Activated CD4-positive, alpha-beta T cell treated with anti-CD3 and anti-CD28 coated beads, Interleukin-2, Interleukin-4, amounts not matched to agents 100 ng/mL and 50 ng/mL, durations not matched to agents 16 hours and 8 hours (primary cell): ENCODE data around the gene INSM2.

ENCODE experiments used
- DNase-seq: peaks from one replicate; pipeline ENCODE4 v3.0.0-alpha.2; 2020; ENCODE audit warnings: low spot score

Gene INSM2

DNA sequence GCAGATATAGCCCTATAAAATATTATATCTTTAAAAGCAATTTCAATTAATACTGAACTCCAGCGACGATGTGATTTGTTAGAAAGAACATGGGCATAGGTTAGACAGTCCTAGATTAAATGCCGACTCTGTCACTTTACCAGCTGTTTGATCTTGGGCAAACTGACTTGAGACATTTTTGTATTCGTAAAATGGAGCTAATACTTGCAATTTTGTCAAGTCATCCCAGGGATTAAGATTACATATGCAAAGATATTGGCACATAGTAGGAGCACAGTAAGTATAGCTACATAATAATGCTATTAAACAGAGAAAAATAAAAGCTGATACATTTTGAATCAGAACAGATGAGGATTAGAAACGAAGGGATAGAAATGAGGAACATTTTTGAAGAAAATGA, 9.0 kb downstream of the INSM2 start:
- DNase-seq = no peak

DNA sequence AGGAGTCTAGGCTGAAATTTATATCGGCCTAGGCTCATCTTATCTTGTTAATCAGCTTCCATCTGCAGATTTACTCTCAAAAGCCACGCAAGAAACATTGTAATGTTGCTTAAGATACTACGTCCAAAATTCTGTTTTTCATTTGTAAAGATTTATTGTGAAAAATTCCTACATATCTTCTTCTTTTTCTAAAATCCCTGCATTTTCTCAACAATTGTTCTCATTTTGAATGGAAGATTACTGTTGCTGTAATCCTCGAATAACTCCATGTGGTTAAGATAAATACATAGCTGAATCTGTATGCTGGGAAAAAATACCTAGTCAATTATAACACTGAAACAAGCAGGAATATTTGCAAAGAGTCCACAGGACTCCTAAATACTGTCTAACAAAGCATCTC, 15.6 kb downstream of the INSM2 start:
- DNase-seq = no peak

DNA sequence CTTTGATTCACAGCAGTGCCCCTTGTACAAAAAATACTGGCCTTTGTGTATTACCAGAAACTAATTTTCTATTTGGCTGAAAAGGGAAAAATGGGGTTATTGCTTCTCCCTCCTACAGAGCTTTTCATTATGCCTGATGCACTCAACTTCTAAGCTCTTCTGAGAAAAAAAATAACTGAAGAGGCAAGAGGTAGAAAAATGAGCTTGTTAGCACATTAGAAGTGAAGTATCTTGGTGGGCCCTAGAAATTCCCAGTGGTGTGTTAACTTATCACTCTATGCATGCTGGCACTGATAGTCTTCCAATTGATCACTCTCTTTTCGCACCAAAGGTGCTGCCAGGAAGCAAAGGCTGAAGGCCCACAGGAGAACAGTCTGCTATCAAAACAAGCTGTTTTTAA, 17.1 kb downstream of the INSM2 start:
- DNase-seq = no peak

DNA sequence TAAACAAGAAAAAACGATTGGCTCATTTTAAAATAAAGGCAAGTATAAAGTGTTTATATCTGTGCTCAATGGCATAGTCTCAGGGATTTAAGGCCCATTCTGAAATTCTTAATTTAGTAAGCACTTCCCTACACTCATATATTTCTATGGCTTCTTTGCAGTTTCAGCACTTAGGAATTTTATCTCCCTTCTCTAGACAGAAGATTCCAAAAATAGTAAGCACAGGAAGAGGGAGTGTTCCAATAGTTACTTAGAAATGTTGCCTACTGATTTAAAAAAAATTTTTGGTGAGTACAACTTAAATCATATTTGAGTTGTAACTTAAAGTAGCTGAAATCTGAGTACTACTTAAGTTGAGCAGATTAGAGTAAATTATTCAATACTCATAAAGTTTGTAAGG, 19.8 kb downstream of the INSM2 start:
- no peak for DNase-seq

DNA sequence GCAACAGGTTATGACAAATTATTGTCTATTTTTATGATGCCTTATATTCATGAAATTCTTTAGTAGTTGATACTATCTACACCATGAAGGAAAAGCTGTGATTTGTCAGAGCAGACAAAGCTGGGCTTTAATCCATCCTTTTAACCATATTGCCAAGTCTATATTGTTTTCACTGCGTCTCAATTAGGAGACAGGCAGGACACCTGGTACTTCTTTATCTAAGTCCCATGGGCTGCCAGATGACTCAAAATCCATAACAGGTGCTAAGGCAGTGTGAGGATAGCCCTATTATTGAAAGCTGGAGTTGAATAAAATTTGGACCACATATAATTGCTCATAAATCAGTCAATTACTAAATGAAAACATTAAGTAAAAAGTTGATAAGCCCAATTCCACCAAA, 22.6 kb downstream of the INSM2 start:
- no peak for DNase-seq

DNA sequence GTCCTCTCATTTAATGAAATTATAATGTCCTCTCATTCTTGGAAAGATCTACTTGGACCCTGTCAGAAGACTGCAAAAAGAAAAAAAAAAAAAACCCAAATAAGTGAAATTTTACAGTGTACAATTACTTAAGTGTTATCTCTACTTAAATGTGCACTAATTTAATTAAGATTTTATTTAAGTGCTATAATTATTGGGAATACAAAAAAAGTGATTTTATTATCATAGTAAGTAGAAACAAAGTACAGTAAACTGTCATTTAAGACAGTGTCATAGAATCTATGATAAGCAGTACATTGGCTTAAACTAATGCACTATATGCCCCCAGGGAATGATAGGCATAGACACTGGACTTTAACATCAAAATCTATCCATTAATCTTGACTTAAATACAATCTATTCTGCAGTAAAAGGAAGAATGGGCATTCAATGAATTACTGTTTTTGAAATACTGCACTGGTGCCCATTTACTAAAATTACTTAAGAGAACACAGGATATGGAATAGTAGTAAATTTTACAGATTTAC, 23.3 kb downstream of the INSM2 start:
- no peak for DNase-seq

DNA sequence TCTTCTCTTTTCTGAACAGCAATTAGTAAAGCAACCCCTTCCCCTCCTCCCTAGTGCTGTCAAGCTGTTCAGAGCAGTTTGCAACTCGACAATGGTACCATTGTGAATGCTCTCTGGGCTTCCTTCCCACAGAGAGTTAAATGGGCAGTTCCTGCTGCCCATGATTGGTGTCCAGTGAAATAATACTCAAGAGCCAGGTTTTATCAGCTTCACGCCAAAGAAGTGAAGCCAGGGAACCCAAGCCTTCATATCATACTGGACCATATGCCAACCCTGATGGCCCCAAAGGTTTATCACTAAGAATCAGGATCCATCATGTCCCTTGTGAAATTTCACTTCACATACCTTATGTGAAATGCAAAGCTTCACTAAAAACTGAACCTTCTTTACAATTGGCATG, 24.7 kb downstream of the INSM2 start:
- no peak for DNase-seq

DNA sequence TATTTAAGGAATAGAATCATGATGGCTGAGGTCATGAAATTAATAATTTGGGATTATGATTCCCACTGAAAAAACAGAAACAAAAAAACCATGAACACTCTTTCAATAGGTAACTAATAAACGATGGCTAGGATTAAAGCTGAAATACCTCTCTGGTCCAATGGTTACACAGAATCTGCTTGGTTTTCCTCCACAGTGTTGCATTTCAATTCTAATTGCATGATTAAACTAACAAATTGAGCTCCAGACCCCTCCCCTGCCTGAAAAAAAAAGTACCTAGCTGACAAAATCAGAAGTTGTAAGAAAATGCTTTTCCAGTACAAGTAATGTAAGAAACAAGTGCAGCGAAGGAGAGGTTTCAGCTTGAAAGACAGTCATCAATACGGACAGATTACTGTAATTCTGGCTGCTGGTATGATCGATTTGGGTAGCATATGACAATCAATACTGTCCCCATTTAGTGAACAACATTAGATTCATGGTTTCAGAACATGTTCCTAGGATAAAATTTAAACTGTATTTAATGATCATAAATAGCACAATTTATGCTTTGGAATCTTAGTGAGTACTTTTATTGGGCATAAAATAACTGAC, 32.0 kb downstream of the INSM2 start:
- DNase-seq = no peak

DNA sequence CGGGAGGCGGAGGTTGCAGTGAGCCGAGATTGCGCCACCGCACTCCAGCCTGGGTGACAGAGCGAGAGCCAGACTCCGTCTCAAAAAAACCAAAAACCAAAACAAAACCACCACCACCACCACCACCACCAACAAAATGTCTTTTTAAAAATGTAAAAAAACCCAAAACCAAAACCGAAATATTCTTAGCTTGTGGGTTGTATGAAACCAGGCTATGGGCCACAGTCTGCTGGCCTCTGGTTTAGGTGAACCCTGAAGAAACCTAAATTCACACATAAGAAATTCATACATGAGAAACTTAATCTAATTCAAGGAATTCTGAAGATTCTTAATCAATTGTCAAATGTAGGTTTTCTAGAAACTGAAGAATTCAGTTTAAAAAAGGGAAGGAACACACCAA, 37.6 kb downstream of the INSM2 start:
- no peak for DNase-seq

DNA sequence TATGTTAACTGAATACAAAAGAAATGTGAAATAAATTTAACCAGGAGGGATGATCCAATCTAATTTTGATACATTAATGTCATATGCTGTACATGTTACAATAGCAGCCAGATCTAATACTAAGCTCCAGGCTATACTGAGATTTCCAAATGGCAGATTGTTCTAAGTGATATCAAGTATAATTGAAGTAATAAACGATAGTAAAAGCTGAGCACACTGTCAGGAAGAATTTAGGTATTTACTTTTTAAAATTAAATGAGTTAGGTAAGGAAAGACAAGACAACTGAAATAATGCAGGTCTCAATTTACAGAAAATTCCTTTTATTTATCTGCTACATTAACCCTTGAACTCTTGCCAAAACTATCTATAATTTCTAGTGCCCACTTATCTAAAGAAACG, 39.9 kb downstream of the INSM2 start:
- DNase-seq = no peak

DNA sequence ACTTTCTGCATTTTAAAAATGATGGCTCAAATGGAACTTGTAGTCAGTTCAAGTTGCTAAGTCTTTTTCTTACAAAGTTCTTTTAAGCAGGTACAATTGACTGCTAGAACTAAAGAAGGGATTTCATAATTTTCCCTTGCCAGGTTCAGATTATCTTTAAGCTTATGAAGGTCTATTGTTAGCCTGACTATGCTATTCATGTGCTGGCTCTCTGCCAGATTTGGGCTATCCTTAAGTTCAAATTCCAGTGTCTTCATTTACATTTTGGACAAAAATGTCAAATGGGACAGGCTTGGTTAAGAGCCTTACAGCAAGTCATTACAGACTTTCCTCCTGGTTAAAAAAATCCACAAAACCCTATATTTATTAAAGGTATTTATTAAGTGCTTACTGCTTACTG, 42.3 kb downstream of the INSM2 start:
- no peak for DNase-seq

DNA sequence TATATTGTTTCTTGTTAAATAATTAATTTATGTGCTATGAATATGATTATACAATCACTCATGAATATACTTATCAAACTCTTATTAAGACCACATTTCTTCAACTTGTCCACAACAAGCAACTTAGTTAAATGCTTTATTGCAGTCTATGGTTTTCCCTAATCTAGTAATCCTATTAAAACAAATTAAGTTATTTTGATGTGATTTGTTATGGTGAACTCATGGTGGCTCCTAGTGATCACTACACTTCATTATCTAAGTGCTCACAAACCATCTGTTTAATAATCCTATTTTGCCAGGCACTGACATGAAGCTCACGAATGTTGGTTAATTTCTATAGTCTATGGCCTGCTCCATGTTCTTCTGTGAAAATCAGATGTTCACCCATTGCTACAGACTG, 42.9 kb downstream of the INSM2 start:
- no peak for DNase-seq

DNA sequence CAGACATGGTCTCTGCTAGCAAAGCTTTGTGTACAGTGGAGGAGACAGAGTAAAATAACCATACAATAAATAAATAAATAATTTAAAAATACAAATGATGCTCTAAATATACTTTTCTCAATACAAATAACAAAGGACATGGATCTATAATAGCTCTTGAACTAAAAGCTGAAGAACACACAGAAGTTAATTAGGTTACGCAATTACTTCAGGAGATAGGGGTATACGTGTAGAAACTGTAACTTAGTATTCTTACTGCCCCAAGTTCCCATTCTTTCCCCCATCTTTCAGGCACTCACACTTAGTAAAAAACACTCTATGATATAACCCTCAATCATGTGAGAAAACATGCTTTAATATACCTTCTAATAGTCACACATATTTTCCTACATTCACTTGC, 44.2 kb downstream of the INSM2 start:
- DNase-seq = no peak

DNA sequence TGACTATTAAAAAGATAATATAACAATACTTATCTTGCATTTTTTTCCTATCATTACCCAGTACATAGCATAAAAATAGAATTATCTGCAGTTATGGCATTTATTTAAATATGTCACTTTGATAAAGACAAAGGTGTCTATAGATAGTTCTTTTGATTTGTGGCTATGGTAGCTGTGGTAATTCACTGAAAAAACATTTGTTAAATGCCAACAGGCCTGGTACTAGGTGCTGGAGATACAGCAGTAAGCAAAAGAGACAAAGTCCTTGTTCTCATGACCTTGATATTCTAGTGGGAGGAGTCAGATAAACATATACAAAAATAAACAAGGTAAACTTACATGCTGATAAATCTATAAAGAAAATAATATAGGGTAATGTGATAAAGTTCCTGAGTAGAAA, 44.7 kb downstream of the INSM2 start:
- DNase-seq = no peak
